Left colon (tissue), 2 donors: ENCODE data around the gene ZNF74. TPM values are rescaled to one million over a fixed set of nuclear protein-coding genes. Genes with fewer than 3 reads are reported as not detected.
A peak's percentile ranks its signal among the peaks of the same experiment; 100 is the strongest.

Experiments used
- ATAC-seq: fragments of 200-7000 bp; cut with Tn5 transposase; one replicate; pipeline ENCODE4 v1.9.1; 2020; ENCODE audit warnings: mild to moderate bottlenecking, moderate library complexity
- DNase-seq, 2 donors: peaks; one replicate each; pipeline ENCODE4 v3.0.0-alpha.2; 2020
- intact Hi-C, 2 donors: fragments of 100-400 bp; cut with DNase I in 1 of 2; cut with micrococcal nuclease in 1 of 2; formaldehyde crosslinking; loops; one replicate each; pipeline versions ENCODE4 v1.11.2 to v1.14.0; 2022; cut with DNase I, micrococcal nuclease
- total RNA-seq, 2 donors: library from RNA; stranded (reverse); fragmentation: NEBNext Ultra II Directional; extraction: Animal tissue kit (Norgen Biotek cat#: 25700); gene quantifications; one replicate each; pipeline ENCODE4 v1.2.1, GENCODE V29; 2021
- donor health status: DM: no; HTN: no; CAD: no.
- donor health status: DM: yes; HTN: yes; CAD: no.

Gene ZNF74
- total RNA-seq, 2 donors from 2014 or later: 5.5 to 7.2 TPM

GRCh38 chr22:20427104-20427944 lies 33.4 kb downstream of the ZNF74 start:
- DNase-seq: no peak
- no peak for ATAC-seq
- intact Hi-C loops: loop anchor here in 1 of 2 donors (10.0 kb wide), 1 partner anchor 67 kb away; the partner anchor contains the start of gene KLHL22

GRCh38 chr22:20427945-20428417 lies 34.0 kb downstream of the ZNF74 start:
- intact Hi-C loops: loop anchor here in 1 of 2 donors (10.0 kb wide), 1 partner anchor 67 kb away; the partner anchor contains the start of gene KLHL22
- DNase-seq (no peak), ATAC-seq (no peak)

DNA sequence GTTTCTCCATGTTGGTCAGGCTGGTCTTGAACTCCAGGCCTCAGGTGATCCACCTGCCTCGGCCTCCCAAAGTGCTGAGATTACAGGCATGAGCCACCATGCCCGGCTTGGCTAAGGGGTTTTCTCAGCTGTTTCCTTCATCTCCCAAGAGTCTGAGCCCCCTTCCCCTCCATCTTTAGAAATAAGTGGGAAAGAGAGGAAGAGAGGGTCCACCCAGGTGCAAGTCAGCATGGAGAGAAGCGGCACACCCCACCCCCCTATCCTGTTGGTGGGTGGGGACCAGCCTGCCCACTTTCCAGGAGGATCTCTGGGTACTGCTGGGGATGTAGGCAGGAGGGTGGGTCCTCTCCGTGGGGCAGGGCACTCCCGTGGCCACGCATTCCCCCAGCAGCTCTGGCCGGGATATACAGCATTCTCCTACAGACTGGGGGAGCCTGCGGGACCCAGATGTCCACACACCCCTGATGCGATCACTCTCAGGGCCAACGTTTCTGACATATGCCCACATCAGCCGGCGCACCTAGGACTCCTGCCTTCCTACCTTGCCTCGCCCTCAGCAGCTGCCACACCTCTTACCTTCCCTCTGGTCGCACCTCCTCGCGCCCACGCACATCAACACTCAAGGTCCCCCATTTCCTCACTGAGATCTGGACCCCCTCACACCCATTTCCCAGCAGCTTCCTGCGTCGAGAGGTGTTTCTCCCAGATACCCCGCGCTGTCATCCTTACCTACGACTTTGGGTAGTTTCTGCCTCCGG lies 34.7 kb downstream of the ZNF74 start:
- ATAC-seq: no peak
- DNase-seq: no peak
- intact Hi-C loops: loop anchor here in 1 of 2 donors (10.0 kb wide), 1 partner anchor 66 kb away; the partner anchor contains the start of gene KLHL22

GRCh38 chr22:20429254-20430100 lies 35.5 kb downstream of the ZNF74 start:
- DNase-seq (peak; percentile 74 to 87), ATAC-seq (peak; percentile 84)

DNA sequence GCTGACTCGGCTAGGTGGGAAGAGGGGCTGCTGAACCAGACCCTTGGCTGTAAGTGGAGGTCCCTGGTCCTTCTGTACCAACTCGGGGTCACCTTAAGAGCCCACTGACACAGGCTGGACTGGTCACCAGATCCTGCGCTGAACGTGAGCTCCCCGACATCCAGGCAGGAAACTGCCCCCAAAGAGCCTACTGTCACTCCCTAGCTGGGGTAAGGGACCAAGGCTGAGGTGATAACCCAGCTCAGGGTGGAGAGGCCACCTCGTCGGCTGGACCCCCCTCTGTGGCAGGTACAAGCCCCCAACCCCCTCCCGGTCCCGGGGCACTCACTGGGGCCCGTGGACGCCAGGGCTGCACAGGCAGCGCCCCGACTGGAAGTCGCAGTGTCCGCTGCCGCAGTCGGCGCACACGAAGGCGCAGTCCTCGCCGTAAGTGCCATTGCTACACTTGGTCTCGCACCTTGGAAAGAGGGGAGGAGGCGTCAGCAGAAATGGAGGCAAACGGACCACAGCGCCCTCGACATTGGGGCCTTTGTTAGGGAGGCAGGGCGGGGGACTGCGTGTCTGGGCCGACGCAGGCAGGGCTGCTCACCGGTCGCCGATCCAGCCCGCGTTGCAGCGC lies 36.3 kb downstream of the ZNF74 start:
- intact Hi-C loops: no loop called here
- ATAC-seq (peak; percentile 9), DNase-seq (no peak)

More at GRCh38 chr22:20429254-20430100, 35.5 kb downstream of the ZNF74 start:
- intact Hi-C loops: loop anchor here in 1 of 2 donors (10.0 kb wide), 1 partner anchor 65 kb away; the partner anchor contains the start of gene KLHL22

DNA sequence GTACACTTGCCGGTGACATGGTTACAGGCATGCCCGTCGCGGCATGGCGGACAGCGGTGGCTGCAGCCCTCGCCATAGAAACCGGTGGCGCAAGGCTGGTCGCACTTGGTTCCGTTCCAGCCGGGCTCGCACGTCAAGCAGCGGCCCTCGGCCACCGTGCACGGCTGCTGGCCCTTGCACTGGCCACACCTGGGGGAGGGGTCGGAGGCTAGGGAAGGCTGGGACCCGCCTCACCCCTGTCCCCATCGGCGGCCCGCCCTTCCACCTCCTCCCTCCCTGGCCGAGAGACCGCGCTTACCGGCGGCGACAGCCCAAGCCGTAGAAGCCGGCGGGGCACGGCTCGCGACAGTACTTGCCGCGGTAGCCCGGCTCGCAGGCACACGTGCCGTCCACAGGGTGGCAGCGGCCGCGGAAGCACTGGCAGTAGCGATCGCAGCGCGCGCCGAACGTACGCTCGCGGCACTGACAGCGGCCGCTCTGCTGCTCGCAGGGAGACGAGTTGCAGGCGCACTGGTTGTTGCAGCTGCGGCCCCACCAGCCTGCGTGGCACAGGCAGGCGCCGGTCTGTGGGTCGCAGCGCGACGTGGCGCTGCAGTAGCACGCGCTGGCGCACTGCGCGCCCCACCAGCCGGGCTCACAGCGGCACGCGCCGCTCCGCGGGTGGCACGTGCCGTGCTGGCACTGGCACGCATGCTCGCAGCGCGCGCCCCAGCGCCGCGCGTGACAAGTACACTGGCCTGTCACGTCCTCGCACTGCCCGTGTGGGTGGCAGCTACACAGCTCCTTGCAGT lies 37.0 kb downstream of the ZNF74 start:
- ATAC-seq: peak; percentile 77
- intact Hi-C loops: no loop called here
- peak; percentile 40 to 69 for DNase-seq

DNA sequence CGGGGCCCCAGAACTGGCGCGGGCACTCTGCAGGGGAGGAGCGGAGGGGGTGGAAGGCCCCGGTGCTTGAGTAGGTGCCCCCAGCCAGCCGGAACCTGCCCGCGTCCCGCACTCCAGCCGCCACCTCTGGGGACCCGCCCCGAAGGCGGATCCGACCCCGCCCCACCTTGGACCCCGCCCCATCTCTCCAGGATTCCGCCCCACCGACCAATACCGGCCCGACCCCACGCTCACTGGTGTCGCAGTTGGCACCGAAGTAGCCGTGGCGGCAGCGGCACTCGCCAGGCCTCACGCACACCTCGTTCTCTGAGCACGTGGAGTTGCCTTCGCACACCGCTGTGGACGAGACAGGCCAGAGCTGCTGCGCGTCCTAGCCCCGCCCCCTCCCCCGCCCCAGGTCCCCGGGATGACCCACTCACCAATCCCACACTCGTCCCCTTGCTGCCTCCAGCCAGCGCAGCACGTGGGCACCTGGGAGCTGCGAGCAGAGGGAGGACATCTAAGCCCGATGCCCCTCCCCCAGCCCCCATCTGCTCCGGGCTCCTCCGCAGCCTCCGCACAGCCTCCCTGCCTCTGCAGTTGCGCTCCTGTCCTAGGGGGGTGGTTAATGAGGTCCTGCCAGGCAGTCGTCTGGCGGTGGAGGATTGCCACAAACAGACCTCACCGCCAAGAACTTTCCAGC lies 37.7 kb downstream of the ZNF74 start:
- no peak for ATAC-seq
- DNase-seq: no peak
- intact Hi-C loops: no loop called here

- intact Hi-C loops: no loop called here
- DNase-seq (no peak), ATAC-seq (no peak)
Observed at GRCh38 chr22:20432244-20432686, 38.3 kb downstream of the ZNF74 start.

GRCh38 chr22:20433191-20433590 lies 39.2 kb downstream of the ZNF74 start:
- ATAC-seq (no peak), DNase-seq (no peak)
- intact Hi-C loops: no loop called here

GRCh38 chr22:20433686-20434241 lies 39.8 kb downstream of the ZNF74 start:
- no peak for DNase-seq
- intact Hi-C loops: no loop called here
- ATAC-seq: no peak

DNA sequence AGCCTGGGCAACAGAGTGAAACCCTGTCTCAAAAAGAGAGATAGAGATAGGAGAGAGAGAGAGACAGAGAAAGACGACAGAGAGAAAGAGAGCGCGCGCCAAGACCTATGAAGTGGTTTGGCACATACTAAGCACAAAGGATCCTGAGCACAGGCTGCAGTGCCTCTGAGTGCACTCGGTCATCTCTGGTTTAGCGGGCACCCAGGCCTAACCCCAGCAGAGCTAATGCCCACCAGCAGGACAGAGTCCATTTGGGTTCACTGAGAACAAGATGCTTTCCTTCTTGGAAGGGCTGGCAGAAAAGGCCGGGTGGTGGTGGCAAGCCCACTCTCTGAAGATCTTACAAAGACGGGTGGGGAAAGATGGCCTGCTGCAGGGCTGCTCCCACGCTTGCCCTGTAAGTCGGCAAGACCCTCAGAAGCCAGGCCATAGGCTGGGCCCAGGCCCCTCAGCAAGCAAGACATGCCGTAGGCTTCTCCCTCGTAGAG lies 40.4 kb downstream of the ZNF74 start:
- intact Hi-C loops: no loop called here
- DNase-seq (no peak), ATAC-seq (no peak)

DNA sequence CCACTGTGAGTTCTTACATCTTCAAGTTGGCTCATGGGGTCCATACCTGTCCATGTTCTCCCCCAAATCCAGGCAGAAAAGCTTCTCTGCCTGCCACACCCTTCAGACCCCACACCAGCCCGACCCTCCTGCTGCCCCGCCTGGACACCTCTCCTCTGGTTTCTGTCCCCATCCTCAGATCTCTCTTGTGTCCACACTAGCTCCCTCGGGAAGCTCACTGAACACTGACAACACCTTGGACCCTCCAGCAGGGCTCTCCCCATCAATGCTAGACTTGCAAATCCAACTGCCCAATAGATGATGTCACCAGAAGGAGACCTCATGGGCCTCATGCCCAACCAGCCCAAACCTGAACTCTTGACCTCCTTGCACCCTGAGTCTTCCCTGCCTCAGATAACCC lies 40.8 kb downstream of the ZNF74 start:
- intact Hi-C loops: no loop called here
- ATAC-seq (no peak), DNase-seq (no peak)

GRCh38 chr22:20435436-20436306 lies 41.7 kb downstream of the ZNF74 start:
- ATAC-seq (no peak), DNase-seq (no peak)
- intact Hi-C loops: no loop called here

DNA sequence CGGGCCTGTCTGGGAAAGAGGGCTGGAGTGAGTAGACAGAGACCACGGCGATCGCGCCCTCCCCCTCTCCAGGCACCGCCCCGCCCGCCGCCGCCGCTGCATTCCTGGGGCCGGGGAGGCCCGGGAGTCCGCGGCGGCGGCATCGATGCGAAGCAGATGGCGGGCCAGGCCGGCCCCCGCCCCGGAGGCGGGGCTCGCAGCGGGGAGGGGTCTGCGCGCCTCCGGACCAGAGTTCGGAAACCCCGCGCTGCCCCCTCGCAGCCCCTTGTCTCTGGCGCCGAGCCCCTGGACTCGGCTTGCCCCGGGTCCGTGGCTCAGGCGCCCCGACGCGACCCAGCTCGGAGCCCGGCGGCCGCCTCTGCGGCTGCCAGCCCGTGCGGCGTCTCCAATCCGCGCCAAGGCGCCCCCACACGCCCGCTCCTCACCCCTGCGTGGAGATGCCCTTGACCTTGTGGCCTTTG lies 42.4 kb downstream of the ZNF74 start:
- ATAC-seq (peak; percentile 15), DNase-seq (no peak)
- intact Hi-C loops: no loop called here
